Ishikawa (cell line): ENCODE measurements around the gene ULK4.

ENCODE experiments used
- CEBPB ChIP-seq: IDR thresholded peaks from 2 replicates; pipeline ENCODE4 v1.6.1; 2012
- CREB1 ChIP-seq: IDR thresholded peaks from 2 replicates; pipeline ENCODE4 v1.6.1; 2012; ENCODE audit warnings: low read depth
- EGR1 ChIP-seq: IDR thresholded peaks from 2 replicates; pipeline ENCODE4 v1.6.1; 2012
- EP300 ChIP-seq: IDR thresholded peaks from 2 replicates; pipeline ENCODE4 v1.6.1; 2012; ENCODE audit warnings: borderline replicate concordance
- FOXM1 ChIP-seq: IDR thresholded peaks from 2 replicates; pipeline ENCODE4 v1.6.1; 2012; ENCODE audit warnings: low read depth, borderline replicate concordance
- MAX ChIP-seq: IDR thresholded peaks from 2 replicates; pipeline ENCODE4 v1.6.1; 2012
- NFIC ChIP-seq: IDR thresholded peaks from 2 replicates; pipeline ENCODE4 v1.6.1; 2012
- RAD21 ChIP-seq: IDR thresholded peaks from 2 replicates; pipeline ENCODE4 v1.6.1; 2012; ENCODE audit warnings: low read depth
- REST ChIP-seq: IDR thresholded peaks from 2 replicates; pipeline ENCODE4 v1.6.1; 2012; ENCODE audit warnings: low read depth, mild to moderate bottlenecking
- TAF1 ChIP-seq: IDR thresholded peaks from 2 replicates; pipeline ENCODE4 v1.6.1; 2012; ENCODE audit warnings: low read depth, mild to moderate bottlenecking
- TCF12 ChIP-seq: IDR thresholded peaks from 2 replicates; pipeline ENCODE4 v1.6.1; 2012; ENCODE audit warnings: low read depth
- TEAD4 ChIP-seq: IDR thresholded peaks from 2 replicates; pipeline ENCODE4 v1.6.1; 2012
- USF1 ChIP-seq: IDR thresholded peaks from 2 replicates; pipeline ENCODE4 v1.6.1; 2012
- YY1 ChIP-seq: IDR thresholded peaks from 2 replicates; pipeline ENCODE4 v1.6.1; 2012; ENCODE audit warnings: low read depth
- ZBTB7A ChIP-seq: IDR thresholded peaks from 2 replicates; pipeline ENCODE4 v1.6.1; 2012; ENCODE audit warnings: low read depth

ULK4 gene

DNA sequence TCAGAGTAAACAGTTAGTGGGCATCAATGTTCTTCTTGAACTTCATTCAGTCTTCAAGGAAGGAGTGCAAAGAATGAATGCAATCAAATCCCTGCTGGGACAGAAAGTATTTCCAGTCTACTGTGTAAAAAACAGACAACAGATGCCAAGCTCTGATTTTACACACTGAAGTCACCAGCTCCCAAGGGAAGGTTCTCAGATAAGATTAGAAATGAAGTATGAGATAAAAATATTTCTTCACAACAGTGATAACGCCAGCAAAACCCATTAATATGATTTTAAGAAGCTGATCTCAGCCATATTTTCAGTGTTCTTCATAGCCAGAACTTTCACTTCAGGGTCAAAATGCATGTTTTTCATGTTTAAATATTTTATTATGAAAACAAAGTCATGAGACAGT, 497.0 kb downstream of the ULK4 start:
- TF ChIP-seq CEBPB (no peak), ZBTB7A (no peak), YY1 (no peak), EP300 (no peak), FOXM1 (no peak), TEAD4 (no peak), REST (no peak), MAX (no peak), NFIC (no peak), TAF1 (no peak), EGR1 (no peak), CREB1 (no peak)

GRCh38 chr3:41464401-41464800, 497.5 kb downstream of the ULK4 start:
- TF ChIP-seq NFIC (no peak), USF1 (no peak), YY1 (no peak), CEBPB (no peak), TCF12 (no peak), EP300 (no peak), TEAD4 (no peak), FOXM1 (no peak), MAX (no peak), REST (no peak), ZBTB7A (no peak), CREB1 (no peak), RAD21 (no peak), EGR1 (no peak), TAF1 (no peak)

- no peak for TF ChIP-seq CREB1
Observed at GRCh38 chr3:41462103-41462691, 499.7 kb downstream of the ULK4 start.

DNA sequence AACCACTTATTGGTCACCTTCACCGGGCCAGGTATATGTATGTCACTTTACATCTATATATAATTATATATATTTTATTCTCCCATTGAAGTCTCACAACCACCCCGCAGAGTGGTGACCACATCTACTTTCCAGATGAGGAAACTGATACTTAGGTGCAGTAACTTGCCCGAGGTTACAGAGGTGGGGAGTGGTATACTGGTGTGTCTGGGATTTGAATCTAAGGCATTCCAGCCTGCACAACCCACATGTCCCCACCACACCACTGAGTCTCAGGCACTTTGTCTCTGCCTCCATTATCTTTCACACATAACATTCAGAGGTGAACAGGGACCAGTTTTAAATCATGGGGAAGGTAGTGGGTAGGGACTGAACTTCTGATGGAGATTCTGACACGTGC, 501.2 kb downstream of the ULK4 start:
- no peak for TF ChIP-seq USF1
- TF ChIP-seq CREB1, result no peak
- TF ChIP-seq MAX, result no peak
- no peak for TF ChIP-seq EGR1
- no peak for TF ChIP-seq EP300

GRCh38 chr3:41457176-41457575, 504.7 kb downstream of the ULK4 start:
- TF ChIP-seq MAX (no peak), TAF1 (no peak), CEBPB (no peak), EGR1 (no peak), ZBTB7A (no peak), FOXM1 (no peak), EP300 (no peak), NFIC (no peak), RAD21 (no peak), TEAD4 (no peak), USF1 (no peak), YY1 (no peak)

GRCh38 chr3:41456162-41456561, 505.7 kb downstream of the ULK4 start:
- TF ChIP-seq TEAD4 (no peak), USF1 (no peak), NFIC (no peak), REST (no peak), TAF1 (no peak), ZBTB7A (no peak), YY1 (no peak)
